Measurements from ENCODE around the gene HSD11B1L.

DNA sequence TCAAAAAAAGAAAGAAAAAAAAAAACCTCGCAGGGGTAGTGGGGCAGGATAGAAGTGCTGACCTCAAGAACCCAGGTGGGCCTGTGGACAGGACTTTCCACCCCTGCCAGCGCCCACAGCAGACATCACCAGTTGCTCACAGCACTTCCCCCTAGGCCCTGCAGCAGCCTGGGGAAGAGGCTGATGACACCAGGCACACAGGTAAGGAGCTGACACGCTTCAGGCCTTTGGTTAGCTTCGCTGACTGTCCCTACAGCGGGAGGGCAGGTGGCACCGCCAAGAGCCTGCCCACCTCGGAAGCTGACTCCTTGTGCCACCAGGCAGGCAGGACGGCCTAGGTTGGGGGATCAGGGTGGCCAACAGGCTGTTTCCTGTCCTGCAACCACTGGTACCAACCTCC lies 30.2 kb downstream of the HSD11B1L start:
- no peak for TF ChIP-seq POLR2A (IDR thresholded peaks at IDR 0.05)
- TF ChIP-seq, protein P1, sequence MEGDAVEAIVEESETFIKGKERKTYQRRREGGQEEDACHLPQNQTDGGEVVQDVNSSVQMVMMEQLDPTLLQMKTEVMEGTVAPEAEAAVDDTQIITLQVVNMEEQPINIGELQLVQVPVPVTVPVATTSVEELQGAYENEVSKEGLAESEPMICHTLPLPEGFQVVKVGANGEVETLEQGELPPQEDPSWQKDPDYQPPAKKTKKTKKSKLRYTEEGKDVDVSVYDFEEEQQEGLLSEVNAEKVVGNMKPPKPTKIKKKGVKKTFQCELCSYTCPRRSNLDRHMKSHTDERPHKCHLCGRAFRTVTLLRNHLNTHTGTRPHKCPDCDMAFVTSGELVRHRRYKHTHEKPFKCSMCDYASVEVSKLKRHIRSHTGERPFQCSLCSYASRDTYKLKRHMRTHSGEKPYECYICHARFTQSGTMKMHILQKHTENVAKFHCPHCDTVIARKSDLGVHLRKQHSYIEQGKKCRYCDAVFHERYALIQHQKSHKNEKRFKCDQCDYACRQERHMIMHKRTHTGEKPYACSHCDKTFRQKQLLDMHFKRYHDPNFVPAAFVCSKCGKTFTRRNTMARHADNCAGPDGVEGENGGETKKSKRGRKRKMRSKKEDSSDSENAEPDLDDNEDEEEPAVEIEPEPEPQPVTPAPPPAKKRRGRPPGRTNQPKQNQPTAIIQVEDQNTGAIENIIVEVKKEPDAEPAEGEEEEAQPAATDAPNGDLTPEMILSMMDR (IDR thresholded peaks at IDR 0.05), result no peak

All from esophagus squamous epithelium (tissue), 4 donors.